Measurements from ENCODE around the gene MAN1C1.

- TF ChIP-seq EP300 (conservative IDR thresholded peaks at IDR 0.05; ENCODE audit: poor library complexity, severe bottlenecking) (no peak), EZH2 (IDR thresholded peaks at IDR 0.05; ENCODE audit: borderline replicate concordance, insufficient read depth, low read length, poor library complexity, severe bottlenecking) (no peak), CTCF (IDR thresholded peaks at IDR 0.05; ENCODE audit: poor library complexity, severe bottlenecking) (no peak), TAF1 (IDR thresholded peaks at IDR 0.05; ENCODE audit: low read depth) (no peak)
- TF ChIP-seq, protein P1, sequence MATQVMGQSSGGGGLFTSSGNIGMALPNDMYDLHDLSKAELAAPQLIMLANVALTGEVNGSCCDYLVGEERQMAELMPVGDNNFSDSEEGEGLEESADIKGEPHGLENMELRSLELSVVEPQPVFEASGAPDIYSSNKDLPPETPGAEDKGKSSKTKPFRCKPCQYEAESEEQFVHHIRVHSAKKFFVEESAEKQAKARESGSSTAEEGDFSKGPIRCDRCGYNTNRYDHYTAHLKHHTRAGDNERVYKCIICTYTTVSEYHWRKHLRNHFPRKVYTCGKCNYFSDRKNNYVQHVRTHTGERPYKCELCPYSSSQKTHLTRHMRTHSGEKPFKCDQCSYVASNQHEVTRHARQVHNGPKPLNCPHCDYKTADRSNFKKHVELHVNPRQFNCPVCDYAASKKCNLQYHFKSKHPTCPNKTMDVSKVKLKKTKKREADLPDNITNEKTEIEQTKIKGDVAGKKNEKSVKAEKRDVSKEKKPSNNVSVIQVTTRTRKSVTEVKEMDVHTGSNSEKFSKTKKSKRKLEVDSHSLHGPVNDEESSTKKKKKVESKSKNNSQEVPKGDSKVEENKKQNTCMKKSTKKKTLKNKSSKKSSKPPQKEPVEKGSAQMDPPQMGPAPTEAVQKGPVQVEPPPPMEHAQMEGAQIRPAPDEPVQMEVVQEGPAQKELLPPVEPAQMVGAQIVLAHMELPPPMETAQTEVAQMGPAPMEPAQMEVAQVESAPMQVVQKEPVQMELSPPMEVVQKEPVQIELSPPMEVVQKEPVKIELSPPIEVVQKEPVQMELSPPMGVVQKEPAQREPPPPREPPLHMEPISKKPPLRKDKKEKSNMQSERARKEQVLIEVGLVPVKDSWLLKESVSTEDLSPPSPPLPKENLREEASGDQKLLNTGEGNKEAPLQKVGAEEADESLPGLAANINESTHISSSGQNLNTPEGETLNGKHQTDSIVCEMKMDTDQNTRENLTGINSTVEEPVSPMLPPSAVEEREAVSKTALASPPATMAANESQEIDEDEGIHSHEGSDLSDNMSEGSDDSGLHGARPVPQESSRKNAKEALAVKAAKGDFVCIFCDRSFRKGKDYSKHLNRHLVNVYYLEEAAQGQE (IDR thresholded peaks at IDR 0.05; ENCODE audit: borderline replicate concordance), result no peak
Measured at GRCh38 chr1:25647863-25648262, 31.3 kb downstream of the MAN1C1 start.
